ENCODE measurements around the gene FNBP1. TPM values are rescaled to one million over a fixed set of nuclear protein-coding genes. Genes with fewer than 3 reads are reported as not detected.

Gene FNBP1
- total RNA-seq, 1 experiment from 2014 or later, result 36.5 TPM

GRCh38 chr9:129889122-129889940, 153.7 kb downstream of the FNBP1 start:
- Mint-ChIP-seq H3K27ac (peak overlapping the region; percentile 79 to 89 (median 87)), H3K27me3 (ENCODE audit: low read depth) (no peaks in the 10 kb centered on the region), H3K36me3 (ENCODE audit: insufficient read depth in 1 of 3, low read depth in 3 of 3) (peaks cover 3 to 9% (median 4%) of the 10 kb centered on the region in 3 experiments; a peak in 6 of 7 replicates), H3K4me1 (peaks cover 48 to 53% of the 10 kb centered on the region in 2 experiments), H3K4me3 (peak overlapping the region; percentile 60 to 74), H3K9me3 (no peaks in the 10 kb centered on the region)
- Histone ChIP-seq H2BK20ac (ENCODE audit: low read depth, low read length, poor library complexity, severe bottlenecking) (no peak overlapping the region), H2BK5ac (ENCODE audit: insufficient read length, low read length) (no peak overlapping the region), H3K4ac (ENCODE audit: low read depth, low read length) (no peak overlapping the region), H3K4me2 (ENCODE audit: insufficient read depth, insufficient read length, low read length) (peak overlapping the region; percentile 67), H3K79me1 (ENCODE audit: insufficient read depth, low read depth, low read length, poor library complexity, severe bottlenecking) (no peaks in the 10 kb centered on the region), H3K14ac (ENCODE audit: insufficient read depth, low read length) (no peak overlapping the region), H3K79me2 (ENCODE audit: insufficient read depth, low read length) (no peaks in the 10 kb centered on the region), H4K91ac (ENCODE audit: insufficient read length, low read depth, low read length) (no peak overlapping the region), H4K20me1 (ENCODE audit: control insufficient read depth, insufficient read depth, insufficient read length) (no peaks in the 10 kb centered on the region), H3T11ph (ENCODE audit: low read length) (no peak overlapping the region), H3K27ac (ENCODE audit: insufficient read length, low read depth, low read length) (no peak overlapping the region), H3K23me2 (ENCODE audit: insufficient read length, low read depth, low read length, poor library complexity, severe bottlenecking) (no peaks in the 10 kb centered on the region), H2BK15ac (ENCODE audit: low read depth, low read length) (no peak overlapping the region), H2AK5ac (ENCODE audit: insufficient read length, low read length) (no peak overlapping the region), H2BK120ac (ENCODE audit: low read depth, low read length, poor library complexity, severe bottlenecking) (no peak overlapping the region), H3K56ac (ENCODE audit: insufficient read length, low read depth, low read length) (no peak overlapping the region), H2AFZ (ENCODE audit: low read length) (no peak overlapping the region), H3K9me3 (ENCODE audit: control insufficient read depth, low read depth, low read length) (no peaks in the 10 kb centered on the region), H3K27me3 (ENCODE audit: insufficient read depth, low read length) (no peaks in the 10 kb centered on the region), H2BK12ac (ENCODE audit: insufficient read length, low read depth, low read length) (no peak overlapping the region), H3K23ac (ENCODE audit: insufficient read length, low read depth, low read length) (no peak overlapping the region), H4K5ac (ENCODE audit: insufficient read length, low read depth, low read length) (no peak overlapping the region), H3K9ac (ENCODE audit: extremely low read depth, insufficient read length, low read length) (no peak overlapping the region), H3K4me1 (ENCODE audit: insufficient read depth, low read length) (peaks cover 6% of the 10 kb centered on the region; the same call in 1 of the 2 replicates), H3K18ac (ENCODE audit: insufficient read length, low read depth, low read length) (peak overlapping the region; percentile 35), H4K8ac (replicated peaks; ENCODE audit: insufficient read length, low read depth, low read length) (no peak overlapping the region)
- peak; percentile 76 for DNase-seq
- no peak for TF ChIP-seq CTCF (conservative IDR thresholded peaks at IDR 0.05)
- WGBS (ENCODE audit: extremely low coverage, insufficient read length, low lambda C conversion rate), result no CpG with 5 or more reads among the region's 31 CpGs
